Hepatocyte (in vitro differentiated cells): ENCODE measurements around the gene FOXN3.

ENCODE experiments used
- CTCF ChIP-seq: fragments of 200-600 bp; sonication (generic); IDR thresholded peaks from 2 replicates; pipeline ENCODE4 v1.5.1; 2016; ENCODE audit warnings: antibody characterized with exemption, mild to moderate bottlenecking; ENCODE audit not compliant: poor library complexity
- EZH2 ChIP-seq: fragments of 200-600 bp; sonication (generic); IDR thresholded peaks from 2 replicates; pipeline ENCODE4 v1.6.1; 2016; ENCODE audit warnings: antibody characterized with exemption, mild to moderate bottlenecking, borderline replicate concordance
- EZH2phosphoT487 ChIP-seq: fragments of 200-600 bp; sonication (generic); IDR thresholded peaks from one replicate; pipeline ENCODE4 v1.6.1; 2018; ENCODE audit warnings: antibody characterized with exemption, mild to moderate bottlenecking, low read depth, moderate library complexity; ENCODE audit not compliant: unreplicated experiment, severe bottlenecking

- TF ChIP-seq EZH2 (no peak), CTCF (no peak), EZH2phosphoT487 (no peak)
Observed at GRCh38 chr14:89435892-89436656, 19.0 kb upstream of the FOXN3 start.
